Right lobe of liver (tissue), 4 donors: ENCODE measurements around the gene TLE3.

Source experiments
- POLR2A ChIP-seq: fragments of 450-650 bp; IDR thresholded peaks from one replicate; pipeline ENCODE4 v1.6.1; 2017; ENCODE audit warnings: antibody characterized with exemption, mild to moderate bottlenecking
- TF ChIP-seq, protein P1 (sequence below), 4 donors: fragments of 200-600 bp in 3 of 4; fragments of 450-650 bp in 1 of 4; IDR thresholded peaks; one replicate each; pipeline versions ENCODE4 v1.5.1 to v1.8.0; 2016 to 2022; ENCODE audit warnings: antibody characterized with exemption in 4 of 4, mild to moderate bottlenecking in 2 of 4
- donor health status: DM: no; HTN: no; CAD: no.
- donor health status: DM: no; HTN: no; CAD: no.
- donor health status: DM: no; HTN: yes; CAD: no.

DNA sequence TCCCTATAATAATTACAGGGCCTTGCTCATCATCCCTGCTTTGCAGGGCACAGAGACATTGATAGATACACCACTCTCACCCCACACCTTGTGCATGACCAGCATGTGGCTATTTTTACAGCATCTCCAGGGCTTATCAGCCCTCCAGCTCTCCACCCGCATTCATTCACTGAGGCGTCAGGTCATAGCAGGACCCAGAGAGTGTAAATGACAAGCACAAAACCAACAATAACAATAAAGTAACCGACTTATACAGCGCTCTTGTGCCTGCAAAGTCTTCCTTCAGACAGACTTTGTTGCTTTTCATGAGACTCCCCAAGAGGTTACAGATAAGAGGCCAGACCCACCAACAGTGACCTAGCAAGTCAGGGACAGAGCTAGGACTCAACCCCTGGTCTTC, 80.7 kb downstream of the TLE3 start:
- TF ChIP-seq, protein P1, sequence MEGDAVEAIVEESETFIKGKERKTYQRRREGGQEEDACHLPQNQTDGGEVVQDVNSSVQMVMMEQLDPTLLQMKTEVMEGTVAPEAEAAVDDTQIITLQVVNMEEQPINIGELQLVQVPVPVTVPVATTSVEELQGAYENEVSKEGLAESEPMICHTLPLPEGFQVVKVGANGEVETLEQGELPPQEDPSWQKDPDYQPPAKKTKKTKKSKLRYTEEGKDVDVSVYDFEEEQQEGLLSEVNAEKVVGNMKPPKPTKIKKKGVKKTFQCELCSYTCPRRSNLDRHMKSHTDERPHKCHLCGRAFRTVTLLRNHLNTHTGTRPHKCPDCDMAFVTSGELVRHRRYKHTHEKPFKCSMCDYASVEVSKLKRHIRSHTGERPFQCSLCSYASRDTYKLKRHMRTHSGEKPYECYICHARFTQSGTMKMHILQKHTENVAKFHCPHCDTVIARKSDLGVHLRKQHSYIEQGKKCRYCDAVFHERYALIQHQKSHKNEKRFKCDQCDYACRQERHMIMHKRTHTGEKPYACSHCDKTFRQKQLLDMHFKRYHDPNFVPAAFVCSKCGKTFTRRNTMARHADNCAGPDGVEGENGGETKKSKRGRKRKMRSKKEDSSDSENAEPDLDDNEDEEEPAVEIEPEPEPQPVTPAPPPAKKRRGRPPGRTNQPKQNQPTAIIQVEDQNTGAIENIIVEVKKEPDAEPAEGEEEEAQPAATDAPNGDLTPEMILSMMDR (IDR thresholded peaks at IDR 0.05), result no peak
- no peak for TF ChIP-seq POLR2A
